SK-N-SH (cell line): ENCODE results near the gene RPL29. TPM values are rescaled to one million over a fixed set of nuclear protein-coding genes. Genes with fewer than 3 reads are reported as not detected.

Source experiments
- CTCF ChIA-PET: fragments of 300-600, 350-600 bp; formaldehyde crosslinking; extraction: SDS; loops from one replicate; lab custom pipeline; 2021; lab: Yijun Ruan, JAX
- POLR2A ChIA-PET: fragments of 350-600 bp; sonication (Branson Sonifier 250); formaldehyde crosslinking; extraction: SDS; loops from one replicate; lab custom pipeline; 2020; ENCODE audit warnings: antibody characterized with exemption, inconsistent platforms; lab: Yijun Ruan, JAX
- DNase-seq: peaks from one replicate; pipeline ENCODE4 v3.0.0; 2012
- H2AFZ ChIP-seq: fragments of 200-600 bp; sonication (generic); 2 replicates; pipeline ENCODE4 v1.8.1; 2016; ENCODE audit warnings: antibody characterized with exemption, mild to moderate bottlenecking, low read depth
- H3F3A ChIP-seq: fragments of 200-600 bp; sonication (generic); replicated peaks from 2 replicates; pipeline ENCODE3; 2016; ENCODE audit warnings: antibody characterized with exemption, mild to moderate bottlenecking; ENCODE audit not compliant: insufficient read depth
- H3K27ac ChIP-seq, 2 experiments: fragments of 200-500 bp in 1 of 2; fragments of 200-600 bp in 1 of 2; sonication (Bioruptor generic) in 1 of 2; sonication (generic), shearing (Covaris generic) in 1 of 2; 2 replicates each; pipeline versions ENCODE4 v1.5.1 to v1.6.1; 2014 to 2016; ENCODE audit warnings: low read depth in 2 of 2, inconsistent platforms in 1 of 2, low read length in 1 of 2, mild to moderate bottlenecking in 1 of 2, mixed read lengths in 1 of 2
- H3K27me3 ChIP-seq: fragments of 200-600 bp; sonication (generic), shearing (Covaris generic); 2 replicates; pipeline ENCODE4 v1.6.1; 2016; ENCODE audit warnings: mixed run types; ENCODE audit not compliant: insufficient read depth
- H3K36me3 ChIP-seq, 2 experiments: fragments of 200-500 bp in 1 of 2; fragments of 200-600 bp in 1 of 2; sonication (Bioruptor generic) in 1 of 2; sonication (generic) in 1 of 2; replicated peaks in 1 of 2; 2 replicates each; pipeline versions ENCODE3 to v1.5.1; 2014 to 2016; ENCODE audit warnings: low read length in 1 of 2, mild to moderate bottlenecking in 1 of 2; ENCODE audit not compliant: insufficient read depth in 2 of 2, control insufficient read depth in 1 of 2
- H3K4me1 ChIP-seq, 2 experiments: fragments of 200-500 bp in 1 of 2; fragments of 200-600 bp in 1 of 2; sonication (Bioruptor generic) in 1 of 2; sonication (generic), shearing (Covaris generic) in 1 of 2; 2 replicates each; pipeline versions ENCODE4 v1.5.1 to v1.6.1; 2014 to 2016; ENCODE audit warnings: low read depth in 1 of 2, low read length in 1 of 2, mixed run types in 1 of 2; ENCODE audit not compliant: insufficient read depth in 2 of 2, control insufficient read depth in 1 of 2
- H3K4me2 ChIP-seq: fragments of 200-600 bp; sonication (generic), shearing (Covaris generic); 2 replicates; pipeline ENCODE4 v1.6.1; 2017; ENCODE audit warnings: mixed run types
- H3K4me3 ChIP-seq, 2 experiments: fragments of 200-500 bp in 1 of 2; fragments of 200-600 bp in 1 of 2; sonication (Bioruptor generic) in 1 of 2; sonication (generic), shearing (Covaris generic) in 1 of 2; 2 replicates each; pipeline versions ENCODE4 v1.5.1 to v1.8.1; 2014 to 2016; ENCODE audit warnings: low read depth in 2 of 2, inconsistent platforms in 1 of 2, low read length in 1 of 2, mild to moderate bottlenecking in 1 of 2, mixed read lengths in 1 of 2, moderate library complexity in 1 of 2
- H3K79me2 ChIP-seq: fragments of 200-600 bp; sonication (generic); 2 replicates; pipeline ENCODE4 v1.8.1; 2017; ENCODE audit warnings: mild to moderate bottlenecking; ENCODE audit not compliant: insufficient read depth
- H3K9ac ChIP-seq: fragments of 200-600 bp; sonication (generic); 2 replicates; pipeline ENCODE4 v1.6.1; 2017; ENCODE audit warnings: mixed run types
- H3K9me2 ChIP-seq: fragments of 200-600 bp; sonication (generic); 2 replicates; pipeline ENCODE4 v1.6.1; 2017; ENCODE audit warnings: mixed run types
- H3K9me3 ChIP-seq: fragments of 200-600 bp; sonication (generic); 2 replicates; pipeline ENCODE4 v1.6.1; 2017; ENCODE audit warnings: mixed run types, mild to moderate bottlenecking, moderate library complexity
- H4K20me1 ChIP-seq: fragments of 200-600 bp; sonication (generic); 2 replicates; pipeline ENCODE4 v1.6.1; 2017; ENCODE audit warnings: mild to moderate bottlenecking, mixed run types; ENCODE audit not compliant: insufficient read depth
- CHD2 ChIP-seq: fragments of 150-350 bp; IDR thresholded peaks from 2 replicates; pipeline ENCODE4 v1.6.1; 2018; ENCODE audit warnings: low read length; ENCODE audit not compliant: partially characterized antibody
- CTCF ChIP-seq: fragments of 200-600 bp; sonication (generic); IDR thresholded peaks from 2 replicates; pipeline ENCODE4 v1.6.1; 2017; ENCODE audit warnings: antibody characterized with exemption, mild to moderate bottlenecking, moderate library complexity
- FOSL2 ChIP-seq: IDR thresholded peaks from 2 replicates; pipeline ENCODE4 v1.4.0; 2012; ENCODE audit warnings: low read depth, mild to moderate bottlenecking, moderate library complexity, borderline replicate concordance
- GABPA ChIP-seq: IDR thresholded peaks from 2 replicates; pipeline ENCODE4 v1.4.0; 2012; ENCODE audit warnings: low read depth, mild to moderate bottlenecking
- GATA2 ChIP-seq: sonication (generic); formaldehyde crosslinking; IDR thresholded peaks from 2 replicates; pipeline ENCODE4 v1.5.0; 2020; ENCODE audit warnings: mild to moderate bottlenecking, missing genetic modification reagents
- MAX ChIP-seq: IDR thresholded peaks from 2 replicates; pipeline ENCODE4 v1.4.0; 2012; ENCODE audit warnings: low read depth
- NFIC ChIP-seq: IDR thresholded peaks from 2 replicates; pipeline ENCODE4 v1.4.0; 2012; ENCODE audit warnings: borderline replicate concordance
- RAD21 ChIP-seq: IDR thresholded peaks from 2 replicates; pipeline ENCODE4 v1.6.1; 2012; ENCODE audit warnings: mild to moderate bottlenecking, low read length
- RFX5 ChIP-seq: IDR thresholded peaks from 2 replicates; pipeline ENCODE4 v1.6.1; 2012; ENCODE audit warnings: mild to moderate bottlenecking, improper control_type of control experiment, low read length
- TAF1 ChIP-seq: IDR thresholded peaks from 2 replicates; pipeline ENCODE4 v1.6.1; 2012; ENCODE audit warnings: low read depth, mild to moderate bottlenecking, low read length, moderate library complexity, borderline replicate concordance
- TCF12 ChIP-seq: IDR thresholded peaks from 2 replicates; pipeline ENCODE4 v1.4.0; 2012
- USF1 ChIP-seq: IDR thresholded peaks from 2 replicates; pipeline ENCODE4 v1.4.0; 2012; ENCODE audit warnings: low read depth, borderline replicate concordance
- USF2 ChIP-seq: fragments of 150-350 bp; IDR thresholded peaks from 2 replicates; pipeline ENCODE4 v1.6.1; 2017; ENCODE audit warnings: antibody characterized with exemption, low read length, low read depth, borderline replicate concordance
- YY1 ChIP-seq: IDR thresholded peaks from 2 replicates; pipeline ENCODE4 v1.4.0; 2012; ENCODE audit warnings: low read depth, mild to moderate bottlenecking
- ZBTB33 ChIP-seq: IDR thresholded peaks from 2 replicates; pipeline ENCODE4 v1.4.0; 2012; ENCODE audit warnings: low read depth, borderline replicate concordance
- WGBS: methylation state at CpG from one replicate; pipeline ENCODE4 v1.1.6; 2017; ENCODE audit warnings: low lambda C conversion rate; 5-methylcytosine and 5-hydroxymethylcytosine counted together
- polyA plus RNA-seq, 3 experiments: library from polyadenylated mRNA; depleted of rRNA; stranded (reverse); fragments of >200 nt; gene quantifications; 2 replicates each; pipeline ENCODE4 v1.2.3, GENCODE V29; 2012

The RPL29 gene
- polyA plus RNA-seq, 1 of the 3 experiments (the other 2 are of a cell fraction), result 3,173 TPM

- 74% methylated on average over 1 of the region's 1 CpG for WGBS
- Histone ChIP-seq H2AFZ (no peak overlapping the region), H3K27ac (no peak overlapping the region), H3F3A (peaks cover 15% of the 10 kb centered on the region), H3K27me3 (no peaks in the 10 kb centered on the region), H3K9me2 (no peaks in the 10 kb centered on the region), H3K36me3 (peaks cover 5 to 24% of the 10 kb centered on the region in 2 experiments), H3K4me3 (no peak overlapping the region), H3K9me3 (no peaks in the 10 kb centered on the region), H3K79me2 (no peaks in the 10 kb centered on the region), H3K4me2 (no peak overlapping the region), H4K20me1 (no peaks in the 10 kb centered on the region), H3K4me1 (peaks cover 4 to 12% of the 10 kb centered on the region in 2 experiments; a peak in 2 of 4 replicates), H3K9ac (no peak overlapping the region)
- no peak for DNase-seq
- ChIA-PET POLR2A (interaction anchor here (1.2 kb wide), 1 partner anchor 41 kb away, joined by 4 read pairs; the partner anchor contains the start of gene RPL29), CTCF (interaction anchor here (0.8 to 6.2 kb wide), 7 partner anchors 9 to 47 kb away, joined by 3 to 44 read pairs (median 10); partner anchors contain the start of genes ABHD14A, ABHD14B, ACY1 and PARP3)
- TF ChIP-seq USF2, result no peak
- no peak for TF ChIP-seq RFX5
- TF ChIP-seq TAF1, result no peak
- no peak for TF ChIP-seq MAX
- no peak for TF ChIP-seq GATA2 (CRISPR knock-in tag)
- TF ChIP-seq YY1, result no peak
- TF ChIP-seq GABPA, result no peak
- no peak for TF ChIP-seq CHD2
- no peak for TF ChIP-seq ZBTB33
- no peak for TF ChIP-seq CTCF
- no peak for TF ChIP-seq RAD21
- no peak for TF ChIP-seq FOSL2
- TF ChIP-seq TCF12, result no peak
- TF ChIP-seq USF1, result no peak
- no peak for TF ChIP-seq NFIC
Observed at GRCh38 chr3:51954713-51955112, 41.0 kb downstream of the RPL29 start.
